NCI-H2029 (cell line): Measurements from ENCODE around the gene A4GNT.
"Not testable (repeated sequence)": the region's sequence is repeated elsewhere in the genome, so short reads cannot be mapped to it uniquely, and the experiment has no call there.

ENCODE experiments used
- DNase-seq: peaks from one replicate; lab custom pipeline; 2025; lab: John Stamatoyannopoulos, UW

The A4GNT gene

DNA sequence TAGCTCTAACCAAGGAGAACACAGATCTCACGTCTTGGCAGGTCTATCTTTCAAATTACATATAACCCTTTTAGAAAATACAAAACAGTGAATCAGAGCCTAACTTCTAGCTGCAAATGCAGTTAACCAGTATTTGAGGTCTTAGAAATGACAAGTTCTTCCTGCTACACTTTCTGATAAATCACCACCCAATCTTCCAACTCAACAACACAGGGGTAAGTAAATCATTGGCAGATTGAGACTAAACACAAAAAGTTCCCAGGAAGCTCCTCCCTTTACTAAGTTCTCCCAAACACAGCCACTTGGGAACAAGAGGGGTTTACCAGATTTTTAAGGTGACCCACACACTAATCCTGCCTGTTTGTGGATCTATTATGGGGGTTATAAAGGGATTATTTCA is at the start of gene A4GNT:
Gene A4GNT (minus strand): TSS at position 152 of the 400 bp plus-strand sequence. CDS start 1,134 bp downstream, outside the sequence.
- DNase-seq: no peak

DNA sequence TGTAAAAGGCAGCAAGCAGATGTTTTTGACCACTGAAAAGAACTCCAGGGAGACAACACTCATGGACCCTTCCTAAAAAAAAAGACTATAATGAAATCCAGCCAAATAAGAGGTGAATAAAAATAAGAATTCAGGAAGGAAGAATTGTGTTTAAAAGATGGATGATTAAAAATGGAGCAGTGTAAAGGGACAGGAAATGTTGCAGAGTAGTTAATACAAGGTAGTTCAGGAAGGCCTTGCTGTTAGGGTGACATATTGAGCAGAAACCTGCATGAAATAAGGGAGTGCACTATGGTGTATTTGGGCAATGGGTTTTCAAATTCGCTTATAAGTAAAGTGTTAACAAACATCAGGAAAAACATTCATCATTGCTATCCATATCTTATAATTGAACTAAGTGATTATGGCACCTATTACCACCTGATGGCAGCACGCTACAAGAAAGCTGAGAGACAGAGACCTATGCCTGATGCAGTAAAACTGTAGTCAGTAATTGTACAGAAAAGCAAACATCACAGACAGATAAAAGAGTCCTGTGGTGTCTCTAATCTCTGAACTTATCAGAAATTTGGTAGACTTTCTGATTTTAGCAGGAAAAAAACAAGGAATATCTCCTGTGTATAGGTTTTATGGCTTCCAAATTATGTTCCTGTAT is 48.3 kb upstream of the A4GNT start:
- DNase-seq: peak; percentile 15

DNA sequence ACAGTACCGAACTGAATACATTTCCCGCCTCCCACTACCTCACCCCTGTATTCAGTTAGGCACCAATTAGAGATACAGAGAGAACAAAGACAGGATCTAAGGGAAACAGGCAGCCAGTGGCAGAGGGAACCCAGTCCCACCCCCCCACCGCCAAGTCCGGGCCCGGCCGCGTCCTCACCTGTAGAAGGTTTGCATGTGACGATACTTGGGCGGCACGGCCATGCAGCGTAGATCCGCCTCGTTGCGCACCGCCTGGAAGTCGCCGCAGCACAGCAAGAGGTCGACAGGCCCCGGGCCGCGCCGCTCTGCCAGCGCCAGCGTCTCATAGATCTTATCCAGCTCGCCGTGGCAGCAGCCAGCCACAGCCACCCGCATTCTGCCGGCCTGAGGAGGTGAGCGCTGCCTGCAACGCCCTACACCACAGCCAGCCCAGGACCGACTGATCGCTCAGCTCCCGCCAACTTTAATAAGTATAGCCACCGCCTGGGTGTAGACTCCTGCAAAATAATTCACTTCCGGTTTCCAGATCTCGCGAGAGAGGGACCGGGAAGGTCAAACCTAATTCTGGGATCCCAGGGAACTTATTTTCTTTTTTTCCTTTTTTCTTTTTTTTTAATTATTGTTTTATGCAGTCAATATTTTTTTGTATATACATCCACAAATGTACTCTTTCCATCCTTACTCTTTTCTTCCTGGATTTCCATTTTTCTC is 42.4 kb upstream of the A4GNT start, which contains the start of gene DBR1:
Gene DBR1 (minus strand): TSS at position 501 of the 711 bp plus-strand sequence. CDS start 126 bp downstream, at position 375.
- DNase-seq: peak; percentile 83

DNA sequence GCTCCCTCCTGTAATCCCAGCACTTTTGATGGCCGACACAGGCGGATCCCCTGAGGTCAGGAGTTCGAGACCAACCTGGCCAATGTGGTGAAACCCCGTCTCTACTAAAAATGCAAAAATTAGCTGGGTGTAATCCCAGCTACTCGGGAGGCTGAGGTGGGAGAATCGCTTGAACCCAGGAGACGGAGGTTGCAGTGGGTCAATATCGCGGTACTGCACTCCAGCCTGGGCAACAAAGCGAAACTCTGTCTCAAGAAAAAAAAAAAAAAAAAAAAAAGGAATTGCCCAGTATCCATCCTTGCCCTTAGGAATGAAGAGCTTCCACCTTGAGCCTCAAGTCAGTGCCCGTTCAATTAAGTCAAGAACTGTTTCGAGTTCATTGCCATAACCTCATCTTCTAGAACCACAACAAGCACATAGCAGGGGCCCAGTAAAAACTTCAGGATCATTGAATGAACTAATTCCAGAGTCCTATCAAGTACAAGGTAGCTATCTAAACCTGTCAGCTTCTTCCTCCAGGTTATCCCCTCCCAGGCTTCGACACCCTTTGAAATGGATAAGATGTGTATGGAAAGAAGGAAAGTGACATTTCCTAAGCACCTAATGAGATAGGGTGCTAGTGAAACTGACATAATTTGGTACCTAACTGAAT is 41.7 kb upstream of the A4GNT start:
- DNase-seq: no peak

DNA sequence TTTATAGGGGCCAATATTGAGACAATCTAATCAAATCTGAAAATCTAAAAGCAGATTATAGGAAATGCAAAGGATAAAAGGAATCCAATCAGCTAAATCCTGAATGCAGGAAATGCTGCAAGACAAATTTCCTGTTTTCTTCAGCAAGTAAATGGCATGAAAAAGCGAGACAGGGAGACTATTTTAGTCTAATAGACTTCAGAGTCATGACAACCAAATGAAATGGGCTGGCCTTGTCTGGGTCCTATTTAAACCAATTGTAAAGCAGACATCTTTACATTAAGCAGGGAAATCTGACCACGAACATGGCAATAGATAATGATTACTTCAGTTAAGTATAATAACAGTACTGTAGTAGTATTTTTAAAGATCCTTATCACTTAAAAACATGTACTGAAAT is 40.4 kb upstream of the A4GNT start:
- no peak for DNase-seq

DNA sequence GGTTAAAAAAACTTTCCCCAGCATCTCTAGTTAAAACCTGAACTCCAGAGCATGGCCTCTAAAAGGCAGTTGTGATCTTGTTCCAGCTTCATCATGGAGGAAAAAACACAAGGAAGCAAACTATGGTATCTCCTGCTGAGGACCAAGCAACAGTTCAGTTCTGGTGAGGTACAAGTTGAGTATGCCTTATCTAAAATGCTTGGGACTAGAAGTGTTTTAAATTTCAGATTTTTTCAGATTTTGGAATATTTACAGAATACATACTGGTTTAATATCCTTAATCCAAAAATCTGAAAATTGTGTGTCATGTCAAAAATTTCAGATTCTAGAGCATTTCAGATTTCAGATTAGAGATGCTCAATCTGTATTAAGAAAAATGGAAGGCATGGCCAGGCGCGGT is 32.9 kb upstream of the A4GNT start:
- DNase-seq: no peak

DNA sequence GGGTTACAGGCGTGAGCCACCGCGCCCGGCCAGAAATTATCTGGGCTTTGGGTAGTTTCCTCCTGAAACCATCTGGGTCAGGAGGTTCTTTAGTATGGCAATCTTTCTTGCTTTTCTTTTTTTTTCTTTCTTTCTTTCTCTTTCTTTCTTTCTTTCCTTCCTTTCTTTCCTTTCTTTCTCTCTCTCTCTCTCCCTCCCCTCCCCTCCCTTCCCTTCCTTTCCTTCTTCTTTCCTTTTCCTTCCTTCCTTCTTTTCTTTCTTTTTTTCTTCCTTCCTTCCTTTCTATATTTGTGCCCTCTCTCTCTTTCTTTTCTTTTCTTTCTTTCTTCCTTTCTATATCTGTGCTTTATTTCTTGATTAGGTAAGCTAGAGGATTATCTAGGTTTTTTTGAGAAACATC is 25.6 kb upstream of the A4GNT start:
- DNase-seq: no peak

DNA sequence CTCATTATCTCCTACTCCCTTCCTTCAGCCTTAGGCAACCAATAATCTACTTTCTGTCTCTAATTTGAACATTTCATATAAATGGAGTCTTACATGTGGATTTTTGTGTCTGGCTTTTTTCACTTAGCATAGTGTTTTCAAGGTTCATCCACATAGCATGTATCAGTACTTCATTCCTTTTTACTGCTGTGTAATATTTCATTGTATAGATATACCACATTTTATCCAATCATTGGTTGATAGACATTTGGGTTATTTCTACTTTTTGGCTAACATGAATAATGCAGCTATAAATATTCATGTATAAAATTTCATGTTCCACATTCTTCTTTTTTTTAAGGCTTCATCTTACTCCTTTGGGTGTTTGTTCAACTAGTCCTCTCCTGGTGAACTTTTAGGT is 22.3 kb upstream of the A4GNT start:
- DNase-seq: no peak

DNA sequence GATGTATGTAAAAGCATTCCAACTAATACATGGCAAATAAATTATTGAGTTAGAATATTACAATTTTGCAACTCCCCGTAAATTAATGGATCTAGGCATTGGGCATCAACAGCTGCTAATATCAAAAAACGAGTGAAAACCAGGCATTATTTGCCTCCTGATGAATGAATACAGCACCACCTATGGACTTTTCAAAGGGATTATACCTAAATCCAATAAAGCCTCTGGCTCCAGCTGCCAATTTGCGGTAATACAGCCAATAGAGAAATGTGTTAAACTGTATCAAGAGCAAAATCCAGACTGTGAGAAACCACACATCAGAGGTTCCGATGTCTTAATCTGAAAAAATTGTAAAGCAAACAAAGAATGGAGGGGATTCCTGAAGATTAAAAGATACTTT is 16.3 kb upstream of the A4GNT start:
- no peak for DNase-seq

DNA sequence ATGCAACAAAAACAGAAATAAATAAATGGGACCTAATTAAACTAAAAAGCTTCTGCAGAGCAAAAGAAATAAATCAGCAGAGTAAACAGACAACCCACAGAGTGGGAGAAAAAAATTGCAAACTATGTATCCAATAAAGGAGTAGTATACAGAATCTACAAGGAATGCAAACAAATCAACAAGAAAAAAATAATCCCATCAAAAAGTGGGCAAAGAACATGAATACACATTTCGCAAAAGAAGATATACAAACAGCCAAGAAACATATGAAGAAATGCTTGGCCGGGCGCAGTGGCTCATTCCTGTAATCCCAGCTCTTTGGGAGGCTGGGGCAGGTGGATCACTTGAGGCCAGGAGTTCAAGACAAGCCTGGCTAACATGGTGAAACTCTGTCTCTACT is 10.0 kb upstream of the A4GNT start:
- not testable (repeated sequence) for DNase-seq

DNA sequence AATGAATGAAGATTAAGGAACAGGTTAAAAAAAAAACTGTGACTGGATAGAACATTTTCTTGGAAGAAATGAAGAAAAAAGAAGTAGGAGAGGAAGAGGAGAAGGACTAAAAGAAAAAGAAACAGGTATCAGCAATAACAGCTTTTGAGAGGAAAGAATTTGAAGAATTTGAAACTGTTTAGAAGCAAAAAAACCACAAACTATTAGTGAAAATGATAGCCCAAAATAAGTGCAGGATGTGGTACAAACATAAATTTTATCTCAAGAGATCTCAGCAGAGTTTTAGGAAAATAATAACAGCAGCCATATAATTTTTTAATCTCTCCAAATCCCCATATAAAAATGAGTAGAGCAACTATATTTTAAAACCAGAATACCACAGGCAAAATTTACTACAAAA is 8.8 kb upstream of the A4GNT start:
- DNase-seq: no peak

DNA sequence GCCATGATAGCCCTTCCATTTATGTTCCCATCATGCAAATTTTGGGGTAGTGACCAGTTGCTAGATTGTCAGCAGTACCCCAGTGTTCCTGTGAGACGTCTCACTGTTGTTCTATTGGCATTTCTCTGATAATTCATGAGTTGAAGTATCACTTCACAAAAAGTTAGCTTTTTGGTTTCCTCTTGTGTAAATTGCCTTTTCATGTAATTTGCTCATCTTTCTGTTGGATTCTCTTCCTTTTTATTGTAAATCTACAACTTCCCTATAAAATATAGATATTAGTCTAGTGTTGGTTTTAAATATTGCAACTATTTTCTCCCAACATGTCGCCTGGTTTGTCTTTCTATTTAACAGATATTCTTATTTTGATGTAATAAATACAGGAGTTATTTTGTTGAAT is 7.5 kb upstream of the A4GNT start:
- DNase-seq: no peak

DNA sequence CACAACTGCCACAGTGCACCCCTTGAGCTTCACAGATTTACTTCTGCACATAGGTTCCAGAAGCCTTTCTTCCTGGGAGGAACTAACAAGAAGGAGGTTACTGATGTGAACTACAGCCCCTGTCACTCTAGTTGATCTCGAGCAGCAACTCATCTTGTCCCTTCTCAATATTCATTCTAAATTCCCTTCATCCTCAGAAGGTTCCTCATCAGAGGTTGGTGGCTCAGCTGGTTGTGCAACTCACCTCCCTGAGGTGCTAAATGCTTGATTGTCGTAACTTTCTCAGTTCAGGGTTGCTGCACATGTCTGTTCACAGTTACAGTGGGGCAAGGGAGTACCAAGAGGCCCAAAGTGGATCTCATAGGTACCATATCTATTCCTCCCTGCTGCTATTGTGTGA is 5.7 kb upstream of the A4GNT start:
- no peak for DNase-seq

DNA sequence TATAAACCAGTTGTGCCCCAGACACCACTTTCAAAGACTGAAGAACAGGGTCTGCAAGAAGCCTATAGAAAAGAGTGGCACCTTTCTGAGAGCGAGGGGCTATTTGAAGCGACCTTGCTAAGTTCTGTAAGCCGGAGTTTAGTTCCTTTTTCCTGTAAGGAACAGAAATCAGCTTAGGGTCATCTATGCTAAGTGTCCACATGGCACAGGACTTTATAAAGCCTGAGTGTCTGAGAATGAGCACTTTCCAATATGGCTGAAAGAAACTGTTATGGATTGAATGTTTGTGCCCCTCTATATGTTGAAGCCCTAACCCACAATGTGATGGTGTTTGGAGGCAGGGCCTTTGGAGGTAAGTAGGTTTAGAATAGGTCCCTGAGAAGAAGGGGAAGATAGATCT is 4.0 kb upstream of the A4GNT start:
- DNase-seq: no peak

DNA sequence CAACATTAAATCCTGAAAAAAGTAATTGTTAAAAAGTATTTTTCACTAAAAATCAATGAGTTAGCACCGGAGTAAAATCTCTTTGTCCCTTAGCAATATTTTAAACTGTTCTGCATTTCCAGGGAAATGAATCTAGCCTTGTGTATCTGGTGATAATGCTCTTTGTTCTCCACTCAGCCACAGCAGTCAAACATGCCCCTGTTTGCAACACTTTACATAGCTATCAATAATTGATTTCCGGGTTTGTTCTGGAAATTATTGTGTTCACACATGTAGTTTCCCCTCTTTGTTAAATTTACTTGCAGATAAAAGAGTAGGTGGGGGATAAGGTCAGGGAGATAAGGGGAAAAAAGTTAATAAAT is 3.6 kb upstream of the A4GNT start:
- no peak for DNase-seq

DNA sequence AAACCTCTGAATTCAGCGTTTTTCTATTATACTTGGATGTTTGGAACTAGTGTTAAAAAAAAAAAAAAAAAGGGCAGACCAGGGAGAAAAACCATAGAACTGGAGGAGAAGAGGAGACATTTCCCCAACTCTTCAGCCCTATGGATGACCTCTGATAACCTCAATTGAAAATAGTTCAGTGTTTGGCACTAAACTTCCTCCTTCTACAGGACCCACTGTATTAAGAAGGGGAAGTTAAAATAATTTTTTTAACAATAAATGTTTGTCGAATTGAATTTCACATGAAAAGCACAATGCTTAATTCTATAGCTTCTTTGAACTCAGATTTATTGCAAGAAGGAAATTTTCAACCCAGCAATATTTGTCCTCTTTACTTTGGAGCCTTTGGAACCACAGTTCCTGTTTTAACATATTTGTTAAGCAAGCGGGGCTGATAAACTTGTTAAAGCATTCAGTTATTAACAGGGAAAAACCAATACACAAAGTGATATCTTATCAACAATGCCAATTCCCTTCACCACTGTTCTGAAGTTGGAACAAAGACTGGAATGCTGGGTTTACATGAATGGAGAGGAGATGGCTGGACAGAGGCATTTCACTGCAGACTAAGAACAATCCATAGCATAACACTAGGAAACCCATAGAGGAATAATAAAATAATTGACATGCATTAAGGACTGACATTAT is 3.1 kb upstream of the A4GNT start:
- DNase-seq: no peak

DNA sequence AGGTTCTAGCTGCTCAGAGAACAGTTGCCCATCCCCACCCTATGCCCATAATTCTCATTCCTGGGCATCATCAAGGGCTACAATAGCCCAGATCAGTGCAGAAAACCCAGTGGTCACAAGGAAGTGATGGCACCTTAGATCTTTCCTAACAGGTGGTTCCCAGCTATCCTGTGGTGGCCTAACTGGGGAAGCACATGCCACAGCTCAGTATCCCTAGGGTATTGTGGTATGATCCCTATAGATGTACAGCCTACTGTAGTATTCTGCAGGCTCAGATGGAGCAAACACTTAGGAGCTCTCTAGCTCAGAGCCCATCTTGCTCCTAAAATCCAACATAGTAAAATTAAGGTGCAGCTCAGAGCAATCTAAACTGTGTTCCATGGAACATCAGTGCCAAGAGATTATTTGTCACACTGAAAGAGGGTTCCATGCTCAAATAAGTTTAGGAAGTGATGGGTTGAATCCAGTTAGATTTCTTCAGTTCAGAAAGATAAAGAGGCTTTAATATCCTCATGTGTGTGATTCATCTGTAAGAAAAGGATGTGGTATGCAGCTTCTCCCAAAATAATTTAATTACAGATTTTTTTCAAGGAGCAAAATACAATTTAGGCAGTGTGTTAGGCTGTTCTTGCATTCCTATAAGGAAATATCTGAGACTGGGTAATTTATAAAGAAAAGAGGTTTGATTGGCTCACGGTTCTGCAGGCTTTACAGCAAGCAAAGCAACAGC is 4.4 kb downstream of the A4GNT start:
- DNase-seq: no peak

DNA sequence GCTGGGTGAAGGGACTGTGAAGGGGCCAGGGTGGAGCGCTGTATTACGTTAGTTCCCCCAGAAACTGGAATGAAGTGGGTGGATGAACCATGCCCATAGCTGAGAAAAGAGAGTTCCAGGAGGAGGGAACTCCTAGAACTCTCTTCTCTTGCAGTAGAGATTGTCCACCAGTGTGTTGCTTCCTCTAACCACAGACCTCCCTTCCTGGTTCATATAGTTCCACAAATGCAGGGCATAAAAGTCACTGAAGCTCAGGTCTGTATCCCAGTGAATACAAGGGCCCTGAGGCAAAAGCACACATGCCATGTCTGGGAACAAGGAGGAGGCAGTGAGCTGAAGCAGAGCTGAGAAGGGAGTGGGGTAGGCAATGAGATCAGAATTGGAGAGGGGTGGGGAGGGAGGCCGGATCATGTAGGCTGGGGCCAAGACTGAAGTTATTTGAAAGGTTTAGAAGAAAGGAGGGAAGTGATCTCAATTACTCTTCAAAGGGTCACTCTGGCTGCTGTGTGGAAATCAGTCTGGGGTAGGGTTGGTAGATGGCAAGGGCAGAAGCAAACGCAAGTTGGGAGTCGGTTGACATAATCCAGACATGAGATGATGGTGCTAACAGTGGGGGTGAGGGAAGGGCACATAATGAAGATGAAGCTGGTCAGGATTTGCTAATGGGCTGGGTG is 6.5 kb downstream of the A4GNT start:
- DNase-seq: no peak

DNA sequence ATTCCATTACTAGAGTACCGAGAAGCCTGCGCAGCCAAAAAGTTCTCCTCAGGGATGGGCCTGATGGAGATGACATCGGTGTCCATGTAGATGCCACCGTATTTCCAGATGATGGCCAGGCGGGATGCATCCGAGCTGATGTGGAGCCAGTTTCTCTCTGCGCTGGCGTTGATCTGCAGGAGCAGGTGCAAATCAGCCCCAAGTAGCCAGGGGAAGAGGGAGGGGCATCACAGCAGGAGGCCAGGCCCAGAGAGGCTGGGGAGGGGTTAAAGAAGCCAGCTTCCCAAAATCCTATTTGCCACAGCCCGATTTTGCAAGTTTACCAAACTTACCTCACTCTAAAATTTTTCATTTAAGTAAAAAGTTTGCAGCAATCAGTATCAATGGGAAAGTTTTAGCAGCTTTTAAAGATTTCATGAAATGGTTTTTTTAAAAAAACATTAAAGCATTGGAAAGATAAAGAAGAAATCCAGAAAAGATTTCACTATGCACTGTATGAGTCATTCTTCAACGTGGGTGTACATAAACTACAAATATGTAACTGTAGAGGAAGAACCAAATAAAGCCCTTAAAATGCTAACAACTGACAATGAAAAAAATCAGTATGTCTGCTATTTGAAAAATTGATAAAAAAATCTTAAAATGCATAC is 7.4 kb downstream of the A4GNT start:
- no peak for DNase-seq

DNA sequence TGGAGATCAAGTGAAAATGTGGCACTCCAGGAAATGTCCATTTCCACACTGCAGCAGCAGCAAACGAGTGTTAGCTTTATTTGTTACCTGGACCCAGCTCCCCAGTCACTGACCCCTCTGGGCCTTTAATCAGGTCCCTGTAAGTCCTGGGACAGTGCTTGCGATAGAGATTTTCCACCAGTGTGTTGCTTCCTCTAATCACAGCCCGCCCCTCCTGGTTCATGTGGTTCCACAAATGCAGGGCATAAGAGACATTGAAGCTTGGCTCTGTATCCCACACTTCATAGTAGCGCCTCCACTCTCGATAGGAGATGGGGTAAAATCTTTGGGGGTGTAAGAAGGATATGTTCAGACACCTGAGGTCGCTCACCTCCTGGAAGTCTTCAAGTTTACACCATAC is 8.0 kb downstream of the A4GNT start:
- DNase-seq: no peak

DNA sequence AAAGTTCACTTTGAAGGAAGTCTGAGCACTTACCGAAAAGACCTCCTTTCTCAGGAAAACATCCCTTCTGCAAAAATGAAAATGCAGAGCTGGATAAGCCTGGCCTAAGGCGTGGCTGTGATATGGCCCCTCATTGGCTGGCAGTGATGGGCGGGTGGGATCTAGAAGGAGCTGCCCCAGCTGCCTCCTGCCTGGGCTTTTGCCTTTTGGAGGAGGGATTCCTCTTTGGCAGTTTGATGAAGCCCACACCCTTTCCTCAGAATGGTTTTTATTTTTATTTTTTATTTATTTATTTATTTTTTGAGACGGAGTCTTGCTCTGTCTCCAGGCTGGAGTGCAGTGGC is 12.8 kb downstream of the A4GNT start:
- no peak for DNase-seq
